ENCODE data around the gene SLC31A2. TPM values are rescaled to one million over a fixed set of nuclear protein-coding genes. Genes with fewer than 3 reads are reported as not detected.
A peak's percentile ranks its signal among the peaks of the same experiment; 100 is the strongest.

SLC31A2 gene
- total RNA-seq, 1 donor from 2014 or later = 5.3 TPM

GRCh38 chr9:113186137-113186755 is 35.4 kb downstream of the SLC31A2 start:
- peak; percentile 19 for ATAC-seq

GRCh38 chr9:113187929-113188595 is 37.3 kb downstream of the SLC31A2 start:
- ATAC-seq = peak; percentile 98

GRCh38 chr9:113192455-113192854 is 41.6 kb downstream of the SLC31A2 start:
- no peak for ATAC-seq

GRCh38 chr9:113199683-113200329 is 49.0 kb downstream of the SLC31A2 start:
- no peak for ATAC-seq

GRCh38 chr9:113205432-113205831 is 54.6 kb downstream of the SLC31A2 start:
- ATAC-seq = no peak

GRCh38 chr9:113205861-113206260 is 55.1 kb downstream of the SLC31A2 start:
- no peak for ATAC-seq

- ATAC-seq = no peak
Observed at GRCh38 chr9:113210815-113211214, 60.0 kb downstream of the SLC31A2 start.

Other genes with a start within 250 kb of the SLC31A2 start
- 1.0 TPM for gene ZNF883, start 138.8 kb upstream of the SLC31A2 start, total RNA-seq
- 1.1 TPM for gene ZFP37, start 94.3 kb upstream of the SLC31A2 start, total RNA-seq
- 18.8 TPM for gene FKBP15, start 70.3 kb downstream of the SLC31A2 start, total RNA-seq
- 22.2 TPM for gene SLC31A1, start 70.5 kb downstream of the SLC31A2 start, total RNA-seq
- 15.3 TPM for gene CDC26, start 124.6 kb downstream of the SLC31A2 start, total RNA-seq
- 15.6 TPM for gene PRPF4, start 124.7 kb downstream of the SLC31A2 start, total RNA-seq
- gene RNF183, start 152.4 kb downstream of the SLC31A2 start, total RNA-seq = 4.2 TPM
- 3.7 TPM for gene WDR31, start 189.3 kb downstream of the SLC31A2 start, total RNA-seq
- 37.6 TPM for gene BSPRY, start 198.5 kb downstream of the SLC31A2 start, total RNA-seq
- gene HDHD3, start 226.0 kb downstream of the SLC31A2 start, total RNA-seq = 41.2 TPM

Measured in esophagus mucosa (tissue), 1 donor.